GM18499 (cell line): Measurements from ENCODE around the gene POLR2F.

Source experiments
- ATAC-seq: cut with Tn5 transposase; IDR thresholded peaks from one replicate; pipeline ENCODE4 v1.9.1; 2021; ENCODE audit warnings: moderate number of reproducible peaks; ENCODE audit not compliant: insufficient read depth, unreplicated experiment

Gene POLR2F

GRCh38 chr22:37953437-37954179 lies at the start of gene POLR2F, which contains the start of gene C22orf23:
TSS of gene POLR2F (plus strand) at chr22:37953699. CDS start at chr22:37953788, 89 bp downstream.
TSS of gene C22orf23 (minus strand) at chr22:37953601. CDS start at chr22:37953149, 452 bp downstream.
- peak; percentile 79 for ATAC-seq

- ATAC-seq, result no peak
Observed at GRCh38 chr22:37904572-37905533, 48.6 kb upstream of the POLR2F start.

GRCh38 chr22:37905534-37906363 lies 47.8 kb upstream of the POLR2F start, which contains the start of gene MICALL1:
TSS of gene MICALL1 (plus strand) at chr22:37906297. CDS start at chr22:37906423, 126 bp downstream.
- no peak for ATAC-seq

- ATAC-seq, result no peak
Observed at GRCh38 chr22:37906364-37907008, 47.0 kb upstream of the POLR2F start.

- ATAC-seq, result no peak
Observed at GRCh38 chr22:37907036-37907954, 46.2 kb upstream of the POLR2F start.

GRCh38 chr22:37909766-37910165 lies 43.7 kb upstream of the POLR2F start:
- ATAC-seq, result no peak

- ATAC-seq, result no peak
Observed at GRCh38 chr22:37910890-37911672, 42.4 kb upstream of the POLR2F start.

- no peak for ATAC-seq
Observed at GRCh38 chr22:37911697-37912096, 41.8 kb upstream of the POLR2F start.

- ATAC-seq, result no peak
Observed at GRCh38 chr22:37912171-37912570, 41.3 kb upstream of the POLR2F start.

- ATAC-seq, result no peak
Observed at GRCh38 chr22:37913233-37913721, 40.2 kb upstream of the POLR2F start.

GRCh38 chr22:37916311-37916710 lies 37.2 kb upstream of the POLR2F start:
- no peak for ATAC-seq

- no peak for ATAC-seq
Observed at GRCh38 chr22:37917874-37918548, 35.5 kb upstream of the POLR2F start.

- ATAC-seq, result no peak
Observed at GRCh38 chr22:37918580-37919270, 34.8 kb upstream of the POLR2F start.

GRCh38 chr22:37920126-37920525 lies 33.4 kb upstream of the POLR2F start:
- ATAC-seq, result no peak

GRCh38 chr22:37922191-37922590 lies 31.3 kb upstream of the POLR2F start:
- no peak for ATAC-seq

- no peak for ATAC-seq
Observed at GRCh38 chr22:37923927-37924326, 29.6 kb upstream of the POLR2F start.
